Posterior cingulate gyrus (tissue), 11 donors: ENCODE measurements around the gene RAE1.

Source experiments
- DNase-seq, 10 donors: peaks; one replicate each; pipeline versions ENCODE4 v3.0.0 to v3.0.0-alpha.2; 2020 to 2021; ENCODE audit warnings: mixed read lengths in 3 of 10
- intact Hi-C: fragments of 100-400 bp; cut with DNase I; formaldehyde crosslinking; loops from one replicate; pipeline ENCODE4 v1.15.1; 2023

RAE1 gene, protein sequence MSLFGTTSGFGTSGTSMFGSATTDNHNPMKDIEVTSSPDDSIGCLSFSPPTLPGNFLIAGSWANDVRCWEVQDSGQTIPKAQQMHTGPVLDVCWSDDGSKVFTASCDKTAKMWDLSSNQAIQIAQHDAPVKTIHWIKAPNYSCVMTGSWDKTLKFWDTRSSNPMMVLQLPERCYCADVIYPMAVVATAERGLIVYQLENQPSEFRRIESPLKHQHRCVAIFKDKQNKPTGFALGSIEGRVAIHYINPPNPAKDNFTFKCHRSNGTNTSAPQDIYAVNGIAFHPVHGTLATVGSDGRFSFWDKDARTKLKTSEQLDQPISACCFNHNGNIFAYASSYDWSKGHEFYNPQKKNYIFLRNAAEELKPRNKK

DNA sequence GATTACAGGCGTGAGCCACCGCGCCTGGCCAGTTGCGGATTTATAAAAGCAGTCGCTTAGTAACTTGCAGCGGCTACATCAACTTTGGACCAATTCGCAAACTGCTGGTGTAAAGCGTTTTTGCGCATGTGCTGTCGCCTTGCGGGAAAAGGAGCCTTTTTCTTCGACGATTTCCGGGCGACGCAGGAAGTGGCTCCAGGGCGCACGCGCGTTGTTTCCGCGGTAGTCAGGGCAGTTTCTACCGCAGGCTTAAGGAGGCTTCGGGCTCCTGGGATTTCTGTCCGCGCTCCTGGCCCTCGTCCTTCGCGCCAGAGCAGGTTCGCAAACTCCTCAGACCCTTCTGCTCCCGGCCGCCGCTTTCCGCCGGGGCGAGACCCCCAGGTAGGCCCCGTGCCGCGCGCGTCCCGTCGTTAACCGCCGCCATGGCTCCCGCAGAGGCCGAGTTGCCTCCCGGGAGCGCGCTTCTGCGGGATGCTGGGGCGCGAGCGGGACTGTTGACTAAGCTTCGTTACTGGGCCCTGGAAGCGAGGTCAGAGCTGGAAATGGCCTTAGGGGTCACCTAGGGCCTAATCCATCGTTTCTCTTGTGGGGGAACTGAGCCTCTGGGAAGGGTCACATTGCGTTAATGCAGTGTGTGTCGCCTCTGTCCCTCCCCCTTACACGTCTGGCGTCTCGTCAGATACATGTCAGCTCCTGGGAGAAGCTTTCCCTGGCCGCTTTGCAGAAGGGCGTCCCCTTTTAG is at the start of gene RAE1:
Gene RAE1, plus strand, starts transcription at position 214 of the 742 bp plus-strand sequence. CDS start 2,784 bp downstream, outside the sequence.
- intact Hi-C loops, result loop anchor here (5.0 kb wide), 1 partner anchor 884 kb away; the partner anchor contains the start of gene RTF2

DNA sequence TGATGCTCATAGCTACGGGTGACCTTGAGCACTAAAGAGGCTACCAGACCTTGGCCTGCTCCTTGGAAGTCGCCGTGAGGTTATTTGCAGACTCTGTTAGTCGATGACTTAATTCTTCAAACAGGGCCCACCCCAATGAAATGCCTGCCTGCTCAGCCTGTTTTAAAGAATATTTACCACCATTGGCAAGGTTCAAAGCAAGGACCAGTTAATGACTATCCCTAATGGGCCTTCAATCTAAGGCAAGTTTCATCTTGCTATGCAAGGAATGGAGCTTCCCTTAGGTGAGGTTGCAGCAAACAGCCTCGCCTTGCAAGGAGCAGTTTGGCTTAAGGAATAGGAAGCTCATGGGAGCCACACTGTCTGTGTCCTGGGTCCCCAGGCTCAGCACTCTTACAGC is 44.3 kb upstream of the RAE1 start:
- intact Hi-C loops, result no loop called here
- DNase-seq, result no peak

More for the DNA sequence above, at the start of gene RAE1:
- peak; percentile 89 to 99 (median 94) for DNase-seq

DNA sequence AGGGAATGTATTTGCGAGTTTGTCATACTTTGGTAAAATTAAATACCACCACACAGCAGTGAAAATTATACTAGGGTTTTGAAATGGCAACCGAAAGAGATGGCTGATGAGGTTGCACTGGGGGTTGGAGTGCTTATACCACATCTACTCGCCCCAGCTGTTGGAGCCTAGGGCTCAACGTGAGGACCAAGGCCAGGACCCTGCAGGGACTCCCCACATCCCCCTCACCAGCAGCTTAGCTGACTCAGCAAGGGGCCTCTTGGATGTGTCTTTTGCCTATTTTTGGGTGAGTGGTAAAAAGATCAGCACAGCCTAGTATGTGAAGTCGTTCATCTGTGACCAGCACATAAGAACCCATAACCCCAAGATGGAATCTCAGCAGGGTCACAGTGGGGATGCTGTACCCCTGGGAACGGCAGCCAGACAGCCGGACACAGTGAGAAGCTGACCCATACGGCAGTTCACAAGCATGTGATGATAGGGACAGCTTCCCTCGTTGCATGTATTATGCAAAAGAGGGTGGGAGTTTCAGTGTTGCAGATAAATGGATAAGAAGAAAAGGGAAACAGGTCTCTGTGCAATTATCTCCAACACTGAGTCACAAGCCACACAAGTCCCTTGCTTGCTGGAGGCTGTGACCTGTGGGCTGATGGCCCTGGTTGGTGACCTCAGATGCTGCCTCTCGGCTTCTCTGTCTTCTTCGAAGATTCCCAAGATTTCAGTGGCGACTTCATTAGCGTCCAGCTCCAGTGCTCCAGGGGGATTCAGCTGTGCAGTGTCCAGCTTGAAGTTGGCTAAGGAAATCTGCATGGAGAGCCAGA is 42.4 kb upstream of the RAE1 start:
- intact Hi-C loops, result no loop called here
- DNase-seq, result no peak

DNA sequence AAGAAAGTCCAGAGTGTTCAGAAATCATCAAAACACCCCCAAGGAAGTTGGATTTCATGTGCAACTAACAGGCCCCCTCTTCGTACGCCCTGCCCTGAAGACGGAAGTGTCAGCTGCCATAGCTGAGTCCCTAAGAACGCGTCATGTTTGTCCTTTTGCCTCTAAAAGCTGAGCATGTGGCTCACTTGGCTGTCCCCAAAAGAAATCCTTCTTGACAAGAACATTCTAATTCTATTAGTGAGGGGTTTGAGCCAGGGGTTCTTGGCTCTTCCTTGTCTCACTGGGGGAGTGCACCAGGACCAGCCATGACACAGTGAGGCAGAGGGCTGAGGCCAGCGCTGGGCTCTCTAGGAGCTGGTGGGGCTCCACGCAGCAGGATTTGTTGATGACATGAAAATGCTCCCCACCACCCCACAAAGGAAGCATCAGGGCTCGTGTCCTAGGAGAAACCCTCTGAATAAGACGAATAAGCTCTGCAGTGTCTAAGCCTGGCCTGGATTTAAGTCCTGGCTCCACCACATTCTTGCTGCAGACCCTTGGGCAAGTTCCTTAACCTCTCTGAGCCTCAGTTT is 41.4 kb upstream of the RAE1 start:
- intact Hi-C loops, result no loop called here
- DNase-seq, result peak in 1 of 10 donors; percentile 52

DNA sequence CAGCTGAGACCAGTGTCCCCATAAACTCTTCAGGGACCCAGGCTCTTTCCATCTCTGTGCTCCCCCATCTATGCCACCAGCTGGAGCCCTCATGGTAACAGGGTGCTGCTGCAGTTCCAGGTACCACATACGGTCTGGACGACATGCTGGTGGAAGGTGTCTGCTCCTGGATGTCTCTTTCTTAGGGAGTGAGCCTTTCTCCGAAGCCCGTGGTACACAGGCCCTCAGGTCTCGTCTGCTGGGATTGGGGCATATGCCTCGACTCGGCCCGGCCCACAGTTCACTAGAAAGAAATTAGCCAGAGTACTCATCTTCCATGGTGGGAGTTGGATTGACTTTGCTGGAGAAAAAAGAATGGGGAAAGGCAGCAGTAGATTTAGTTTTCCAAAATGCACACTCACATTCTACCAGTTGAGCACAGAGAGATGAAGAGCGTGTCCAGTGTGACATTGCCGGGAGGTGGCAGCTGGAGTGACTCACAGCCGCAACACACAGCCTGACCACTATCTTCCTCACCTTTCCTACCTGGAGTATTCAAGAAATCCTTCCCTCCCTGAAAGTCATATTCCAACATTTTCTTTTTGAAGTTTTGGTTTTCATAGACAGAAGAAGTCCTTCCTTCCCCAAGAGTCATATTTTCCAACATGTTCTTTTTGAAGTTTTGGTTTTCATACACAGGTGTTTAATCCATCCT is 40.1 kb upstream of the RAE1 start:
- intact Hi-C loops, result no loop called here
- no peak for DNase-seq

DNA sequence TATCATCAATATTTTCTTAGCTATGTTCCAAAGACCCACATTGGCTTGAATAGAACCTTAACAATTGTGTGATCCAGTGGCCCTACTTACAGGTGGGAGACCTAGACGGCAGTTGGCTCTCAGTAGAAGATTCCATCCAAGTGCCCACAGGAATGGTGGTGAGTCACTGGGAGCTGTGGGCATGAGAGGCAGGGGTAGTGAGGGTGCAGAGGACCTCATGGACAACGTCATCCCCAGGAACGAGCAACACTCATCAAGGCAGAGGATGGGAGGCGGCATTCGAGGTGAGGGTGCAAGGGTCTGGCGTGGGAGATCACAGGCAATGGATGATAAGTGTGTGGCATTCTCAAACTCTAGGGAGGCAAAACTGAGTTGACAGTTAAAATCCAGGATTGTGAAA is 38.9 kb upstream of the RAE1 start:
- intact Hi-C loops, result no loop called here
- DNase-seq, result no peak

DNA sequence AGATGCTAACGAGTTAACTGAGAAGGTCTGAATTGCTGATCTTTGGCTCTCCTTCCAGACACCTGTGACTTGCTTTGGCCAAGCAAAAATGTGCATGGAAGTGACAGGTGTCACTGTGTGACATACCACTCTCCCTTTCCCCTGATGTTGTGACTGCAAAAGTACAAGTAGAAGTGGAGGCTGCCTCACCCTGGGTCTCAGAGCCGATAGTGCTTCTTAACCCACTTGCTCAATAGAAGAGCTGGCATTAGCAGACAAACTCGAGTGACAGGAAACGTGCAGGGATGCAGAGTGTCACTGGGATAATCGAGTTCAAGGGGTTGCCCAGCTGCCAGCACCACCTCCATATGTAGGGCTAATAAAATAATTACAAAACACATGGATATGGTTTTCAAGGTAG is 37.8 kb upstream of the RAE1 start:
- intact Hi-C loops, result no loop called here

DNA sequence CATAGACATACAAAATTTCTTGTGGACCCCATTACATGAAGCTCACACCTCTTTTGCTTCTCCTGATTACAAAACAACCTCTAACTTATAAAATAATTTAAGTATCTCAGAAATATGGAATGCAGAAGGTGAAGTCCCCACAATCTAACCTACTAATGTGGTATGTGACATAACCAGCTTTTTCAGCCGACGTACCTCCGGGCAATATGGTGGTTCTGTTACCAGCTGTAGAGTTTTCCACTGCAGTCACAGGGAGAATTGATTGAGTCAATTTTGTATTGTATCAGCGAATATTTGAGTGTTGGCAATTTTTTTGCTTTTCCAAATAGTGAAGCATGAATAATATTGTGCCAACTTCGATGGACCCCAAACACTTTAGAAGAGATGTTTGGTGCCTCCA is 37.1 kb upstream of the RAE1 start:
- intact Hi-C loops, result no loop called here
- no peak for DNase-seq

More for the DNA sequence above, 37.8 kb upstream of the RAE1 start:
- DNase-seq, result no peak

DNA sequence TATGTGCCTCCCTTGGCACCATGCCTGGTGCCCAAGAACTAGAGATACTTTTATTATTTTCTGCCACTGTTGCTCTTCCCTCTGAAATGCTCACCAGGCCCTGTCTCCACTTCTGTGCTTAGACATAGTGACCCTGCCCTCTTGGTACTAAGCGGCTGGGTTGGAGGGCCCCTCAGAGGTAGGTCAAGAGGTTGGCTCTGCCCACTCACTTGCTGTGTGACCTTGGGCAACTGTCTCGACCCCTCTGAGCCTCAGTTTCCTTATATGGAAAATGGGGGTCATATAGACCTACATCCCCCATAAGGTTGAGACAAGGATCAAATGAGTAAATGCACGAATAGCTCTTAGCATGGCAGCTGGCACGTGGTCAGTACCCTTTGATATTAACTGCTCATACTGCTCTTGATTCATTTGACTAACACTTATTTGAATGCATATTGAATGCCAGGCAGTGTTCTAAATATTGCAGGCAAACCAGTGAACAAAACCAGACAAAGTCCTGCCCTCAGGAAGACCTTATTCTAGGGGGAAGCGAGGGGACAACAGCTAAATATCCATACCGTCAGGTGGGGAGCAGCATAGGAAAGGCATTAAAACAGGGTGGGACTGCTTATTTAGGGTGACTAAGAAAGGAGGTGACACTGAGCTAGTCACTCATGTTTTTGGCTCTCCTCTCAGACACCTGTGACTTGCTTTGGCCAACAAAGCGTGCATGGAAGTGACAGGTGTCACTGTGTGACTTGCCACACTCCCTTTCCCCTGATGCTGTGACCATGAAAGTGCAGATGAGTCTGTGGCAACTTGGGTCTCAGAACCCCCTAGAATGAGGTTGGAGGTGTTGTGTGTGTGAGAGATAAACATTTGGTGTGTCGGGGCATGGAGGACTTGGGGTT is 35.7 kb upstream of the RAE1 start:
- no peak for DNase-seq
- intact Hi-C loops, result no loop called here

DNA sequence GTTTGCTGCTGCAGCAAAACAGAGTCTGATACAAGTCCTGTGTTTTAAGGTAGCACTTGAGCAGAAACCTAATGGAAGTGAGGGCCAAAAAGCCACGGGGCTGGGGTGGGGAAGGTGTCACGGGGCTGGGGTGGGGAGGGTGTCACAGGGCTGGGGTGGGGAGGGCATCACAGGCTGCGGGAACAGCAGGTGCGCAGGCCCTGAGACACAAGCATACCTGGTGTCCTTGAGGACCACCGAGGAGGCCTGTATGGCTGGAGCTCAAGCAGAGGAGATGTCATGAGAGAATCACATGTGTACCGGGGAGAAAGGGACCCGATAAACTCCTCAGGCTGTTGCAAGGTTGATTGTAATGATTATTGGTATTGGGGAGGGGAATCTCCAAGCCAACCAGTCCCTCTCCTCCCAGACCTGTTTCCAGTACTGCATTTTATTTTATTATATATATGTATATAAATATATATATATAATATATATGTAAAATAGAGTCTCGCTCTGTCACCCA is 35.0 kb upstream of the RAE1 start:
- intact Hi-C loops, result no loop called here
- DNase-seq, result no peak

DNA sequence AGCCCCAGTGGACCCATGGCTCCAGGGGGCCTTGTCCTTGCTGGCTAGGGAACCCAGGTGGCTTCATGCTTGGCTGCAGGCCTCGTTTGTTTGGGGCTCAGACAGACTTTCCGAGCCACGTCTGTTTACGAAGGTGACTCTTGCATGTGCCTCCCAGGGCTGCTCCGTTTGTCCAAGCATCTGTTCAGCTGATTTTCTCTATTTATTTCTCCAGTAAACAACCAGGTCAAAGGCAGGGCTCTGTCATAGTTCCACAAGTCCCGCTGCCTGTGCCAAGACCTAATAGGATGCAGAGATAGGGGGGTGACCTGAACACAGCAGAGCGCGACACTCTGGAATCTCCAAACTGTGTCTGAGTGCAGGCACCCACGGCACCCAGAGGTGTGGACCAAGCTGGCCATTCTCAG is 34.3 kb upstream of the RAE1 start:
- intact Hi-C loops, result no loop called here
- no peak for DNase-seq

DNA sequence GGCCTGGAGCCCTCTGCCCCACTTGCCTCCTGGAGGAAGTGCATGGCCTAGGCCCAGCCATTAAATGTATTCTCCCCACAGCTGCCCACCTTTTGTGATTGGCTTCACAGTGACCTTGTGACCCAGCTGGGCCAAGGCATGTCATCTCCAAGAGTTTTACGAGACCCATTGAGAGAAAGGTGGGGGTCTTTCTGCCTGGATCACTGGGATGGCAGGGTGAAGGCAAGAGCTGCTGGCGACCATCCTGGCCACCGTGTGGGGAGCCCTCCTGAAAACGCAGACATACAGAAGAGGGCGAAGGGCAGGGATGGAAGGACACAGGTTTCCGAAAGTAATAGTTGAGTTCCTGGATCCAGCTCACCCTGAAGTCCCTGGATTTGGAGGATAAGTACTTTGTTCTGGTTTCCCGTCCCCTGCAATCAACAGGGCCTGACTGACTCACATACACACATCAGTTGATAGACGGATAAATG is 33.7 kb upstream of the RAE1 start:
- no peak for DNase-seq
- intact Hi-C loops, result no loop called here

DNA sequence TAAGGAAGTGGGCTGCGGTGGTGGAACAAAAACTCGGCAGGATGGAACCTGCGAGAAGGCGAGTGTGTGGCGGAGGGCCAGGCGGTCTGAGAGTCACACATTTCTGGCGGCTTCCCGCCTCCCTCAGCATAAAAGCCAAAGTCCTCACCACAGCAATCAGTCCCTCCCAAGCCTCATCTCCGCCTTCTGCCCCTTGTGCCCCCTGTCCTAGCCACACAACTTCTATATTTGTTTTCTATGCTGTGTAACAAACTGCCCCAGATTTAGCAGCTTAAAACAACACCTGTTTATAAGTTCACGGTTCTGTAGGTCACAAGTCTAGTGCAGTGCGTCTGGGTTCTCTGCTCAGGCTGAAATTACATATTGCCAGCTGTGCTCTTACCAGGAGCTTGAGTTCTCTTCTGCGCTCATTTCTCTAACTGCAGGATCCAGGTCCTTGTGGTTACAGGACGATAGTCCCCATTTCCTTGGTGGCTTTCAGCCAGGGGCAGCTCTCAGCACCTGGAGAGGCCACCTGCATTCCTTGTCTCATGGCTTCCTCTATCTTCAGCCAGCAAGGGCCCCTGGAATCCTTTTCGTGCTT is 33.2 kb upstream of the RAE1 start:
- intact Hi-C loops, result no loop called here
- no peak for DNase-seq

DNA sequence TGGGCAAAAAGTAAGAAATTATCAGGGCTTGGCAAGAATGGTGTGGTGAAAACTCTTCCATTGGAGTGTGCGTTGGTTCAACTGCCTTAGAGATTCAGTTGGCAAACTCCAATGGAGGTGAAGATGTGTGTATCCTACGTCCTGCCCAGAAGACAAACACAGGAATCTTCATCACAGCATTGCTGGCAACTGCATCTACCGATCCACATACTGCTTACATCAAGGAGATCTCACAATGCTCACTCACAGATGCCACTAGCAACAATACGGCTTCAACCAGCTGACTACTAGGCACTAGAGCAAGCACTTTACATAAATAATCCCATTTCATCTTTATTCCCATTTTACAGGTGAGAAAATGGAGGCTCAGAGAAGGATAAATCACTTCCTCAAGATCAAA is 31.5 kb upstream of the RAE1 start:
- DNase-seq, result no peak
- intact Hi-C loops, result no loop called here

DNA sequence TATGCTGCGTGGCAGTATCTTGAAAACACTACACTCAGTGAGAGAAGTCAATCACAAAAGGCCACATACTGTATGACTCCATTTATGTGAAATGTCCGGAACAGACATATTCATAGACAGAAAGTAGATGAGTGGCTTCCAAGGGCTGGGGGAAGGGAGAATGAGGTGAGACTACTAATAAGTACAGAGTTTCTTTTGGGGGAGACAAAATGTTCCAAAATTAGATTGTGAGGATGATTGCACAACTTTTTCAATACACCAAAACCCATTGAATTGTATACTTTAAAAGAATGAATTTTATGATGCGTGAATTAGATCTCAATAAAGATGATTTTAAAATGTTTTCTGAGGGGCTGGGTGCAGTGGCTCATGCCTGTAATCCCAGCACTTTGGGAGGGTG is 30.7 kb upstream of the RAE1 start:
- intact Hi-C loops, result no loop called here

DNA sequence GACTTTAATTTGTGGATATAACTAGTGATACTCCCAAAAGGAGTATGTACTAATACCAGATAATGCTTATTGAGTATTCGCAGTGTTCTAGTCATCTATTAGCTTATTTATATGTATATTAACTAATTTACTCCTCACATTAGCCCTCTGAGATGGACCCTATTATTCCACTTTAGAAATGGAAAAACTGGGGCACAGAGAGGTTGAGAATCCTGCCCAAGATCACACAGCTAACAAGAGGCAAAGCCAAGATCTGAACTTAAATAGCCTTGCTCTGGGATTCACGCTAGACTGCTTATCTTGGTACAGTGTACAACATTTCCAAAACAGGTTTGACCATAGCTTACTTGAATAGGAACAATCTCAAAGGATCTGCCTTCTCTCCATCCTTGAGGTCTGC is 29.9 kb upstream of the RAE1 start:
- intact Hi-C loops, result no loop called here
- DNase-seq, result no peak

More for the DNA sequence above, 30.7 kb upstream of the RAE1 start:
- DNase-seq, result no peak

DNA sequence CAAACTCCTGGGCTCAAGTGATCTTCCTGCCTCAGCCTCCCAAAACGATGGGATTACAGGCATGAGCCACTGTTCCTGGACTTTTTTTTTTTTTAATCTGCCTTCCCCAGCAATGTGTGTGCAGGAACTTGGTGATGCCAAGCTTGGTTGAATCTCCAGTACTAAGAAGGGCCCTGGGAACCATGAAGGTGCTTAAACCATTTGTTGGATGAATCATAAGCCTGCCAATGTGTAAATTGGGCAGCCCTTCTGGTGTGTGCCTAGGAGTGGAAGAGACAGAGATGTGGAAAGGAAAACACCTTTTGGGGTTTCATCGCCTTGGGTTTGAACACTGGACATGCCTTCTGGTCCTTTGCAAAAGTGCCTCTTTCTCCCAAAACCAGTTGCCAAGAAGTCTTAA is 28.6 kb upstream of the RAE1 start:
- DNase-seq, result no peak
- intact Hi-C loops, result no loop called here

DNA sequence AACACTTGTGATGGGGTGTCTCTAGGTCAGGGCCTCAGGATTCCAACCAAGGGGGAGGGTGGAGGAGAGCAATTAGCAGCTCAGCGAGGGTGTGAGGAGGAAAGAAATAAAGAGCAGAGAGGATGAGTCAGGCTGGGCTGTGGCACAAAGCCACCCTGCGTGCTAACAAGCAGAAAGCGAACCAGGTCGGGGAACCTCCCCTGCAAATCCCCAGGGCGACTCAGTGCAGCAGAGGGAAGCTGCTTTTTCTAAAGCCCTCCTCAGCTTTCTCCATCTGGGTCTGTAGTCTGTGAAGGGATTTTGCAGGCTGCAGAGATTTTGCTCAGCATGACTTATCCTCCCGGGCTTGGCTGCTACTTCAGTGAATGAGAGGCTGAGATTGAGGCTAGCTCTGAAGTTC is 28.0 kb upstream of the RAE1 start:
- intact Hi-C loops, result no loop called here
- peak in 8 of 10 donors; percentile 17 to 92 (median 56) for DNase-seq
